ENCODE results near the gene KRT20. TPM values are rescaled to one million over a fixed set of nuclear protein-coding genes. Genes with fewer than 3 reads are reported as not detected.
"Not testable (repeated sequence)": the region's sequence is repeated elsewhere in the genome, so short reads cannot be mapped to it uniquely, and the experiment has no call there.

The KRT20 gene
- total and polyA plus RNA-seq, 7 donors: 0.08 to 0.35 (median 0.21) TPM; not detected in 4

DNA sequence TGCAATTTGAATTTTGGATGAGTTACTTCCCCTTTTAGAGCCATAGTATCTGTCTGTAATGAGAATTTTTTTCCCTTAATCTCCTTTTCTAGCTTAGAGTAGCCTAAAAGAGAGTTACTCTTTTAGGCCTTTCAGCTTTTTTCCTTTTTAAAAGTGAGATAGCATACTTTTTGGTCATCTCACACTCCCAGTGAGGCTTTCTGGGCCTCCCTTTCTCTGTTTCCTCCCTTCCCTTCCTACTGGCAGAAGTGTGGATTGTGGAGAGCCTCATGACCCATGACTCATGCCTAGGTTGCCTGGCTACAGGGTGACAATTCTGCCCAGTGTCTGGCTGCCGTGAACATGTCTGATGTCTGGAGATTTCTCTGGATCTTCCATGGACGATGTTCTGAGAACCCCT is 37.2 kb upstream of the KRT20 start:
- Histone ChIP-seq H3K27ac (no peak overlapping the region), H3K27me3 (ENCODE audit: insufficient read depth in 3 of 3, low read length in 2 of 3) (no peaks in the 10 kb centered on the region), H3K4me1 (no peaks in the 10 kb centered on the region), H3K9me3 (no peaks in the 10 kb centered on the region), H3K36me3 (ENCODE audit: insufficient read depth in 1 of 2, low read depth in 1 of 2) (no peaks in the 10 kb centered on the region), H3K4me3 (no peak overlapping the region)
- intact Hi-C loops (cut with DNase I): no loop called here
- peak in 1 of 2 donors; percentile 42 for DNase-seq
- TF ChIP-seq, protein P1, sequence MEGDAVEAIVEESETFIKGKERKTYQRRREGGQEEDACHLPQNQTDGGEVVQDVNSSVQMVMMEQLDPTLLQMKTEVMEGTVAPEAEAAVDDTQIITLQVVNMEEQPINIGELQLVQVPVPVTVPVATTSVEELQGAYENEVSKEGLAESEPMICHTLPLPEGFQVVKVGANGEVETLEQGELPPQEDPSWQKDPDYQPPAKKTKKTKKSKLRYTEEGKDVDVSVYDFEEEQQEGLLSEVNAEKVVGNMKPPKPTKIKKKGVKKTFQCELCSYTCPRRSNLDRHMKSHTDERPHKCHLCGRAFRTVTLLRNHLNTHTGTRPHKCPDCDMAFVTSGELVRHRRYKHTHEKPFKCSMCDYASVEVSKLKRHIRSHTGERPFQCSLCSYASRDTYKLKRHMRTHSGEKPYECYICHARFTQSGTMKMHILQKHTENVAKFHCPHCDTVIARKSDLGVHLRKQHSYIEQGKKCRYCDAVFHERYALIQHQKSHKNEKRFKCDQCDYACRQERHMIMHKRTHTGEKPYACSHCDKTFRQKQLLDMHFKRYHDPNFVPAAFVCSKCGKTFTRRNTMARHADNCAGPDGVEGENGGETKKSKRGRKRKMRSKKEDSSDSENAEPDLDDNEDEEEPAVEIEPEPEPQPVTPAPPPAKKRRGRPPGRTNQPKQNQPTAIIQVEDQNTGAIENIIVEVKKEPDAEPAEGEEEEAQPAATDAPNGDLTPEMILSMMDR (IDR thresholded peaks at IDR 0.05): no peak
- peak in 3 of 4 donors; percentile 49 to 61 (median 56) for ATAC-seq
- WGBS, 3 donors: 45 to 68% (median 64%) methylated on average over 2 of the region's 2 CpGs

DNA sequence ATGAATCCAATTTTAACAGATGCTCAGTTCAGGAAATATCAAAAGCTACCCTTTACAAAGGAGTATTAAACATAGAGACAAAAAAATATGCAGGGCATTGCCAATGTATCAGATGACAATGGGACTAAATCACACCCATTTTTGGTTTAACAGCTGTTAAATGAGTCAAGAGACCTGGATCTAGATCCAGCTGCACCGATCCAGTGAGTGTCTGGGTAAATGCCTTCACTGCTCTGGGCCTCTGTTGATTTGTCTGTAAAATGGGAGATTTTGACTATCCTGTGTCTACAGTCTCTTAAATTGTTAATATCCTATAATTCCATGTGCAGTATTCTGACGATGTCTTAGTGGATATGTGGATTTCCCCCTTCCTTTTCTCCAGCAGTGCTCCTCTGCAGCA is 36.0 kb upstream of the KRT20 start:
- WGBS, 3 donors: 36 to 48% (median 47%) methylated on average over 2 of the region's 2 CpGs

DNA sequence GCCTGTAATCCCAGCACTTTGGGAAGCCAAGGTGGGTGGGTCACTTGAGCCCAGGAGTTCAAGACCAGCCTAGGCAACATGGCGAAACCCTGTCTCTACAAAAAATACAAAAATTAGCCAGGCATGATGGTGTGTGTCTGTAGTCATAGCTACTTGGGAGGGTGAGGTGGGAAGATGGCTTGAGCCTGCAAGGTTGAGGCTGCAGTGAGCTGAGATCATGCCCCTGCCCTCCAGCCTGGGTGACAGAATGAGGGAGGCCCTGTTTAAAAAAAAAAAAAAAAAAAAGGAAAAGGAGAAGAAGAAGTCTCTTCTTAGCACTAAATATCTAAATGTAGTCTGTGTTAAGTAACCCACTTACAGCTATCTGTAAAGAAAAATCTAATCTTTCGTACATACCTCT is 32.1 kb upstream of the KRT20 start:
- H3K4me1 ChIP-seq; H3K27me3 ChIP-seq (ENCODE audit: insufficient read depth in 3 of 3, low read length in 2 of 3); H3K9me3 ChIP-seq; H3K27ac ChIP-seq; H3K36me3 ChIP-seq (ENCODE audit: insufficient read depth in 1 of 2, low read depth in 1 of 2); DNase-seq; H3K4me3 ChIP-seq; ATAC-seq; intact Hi-C loops (cut with DNase I): not testable (repeated sequence)
- 97 to 99% (median 97%) methylated on average over 2 of the region's 2 CpGs for WGBS, 3 donors

More for the DNA sequence above, 36.0 kb upstream of the KRT20 start:
- ATAC-seq: no peak
- TF ChIP-seq, protein P1 (IDR thresholded peaks at IDR 0.05): no peak
- H3K4me3 ChIP-seq: no peak overlapping the region
- no peaks in the 10 kb centered on the region for H3K36me3 ChIP-seq (ENCODE audit: insufficient read depth in 1 of 2, low read depth in 1 of 2)
- H3K27me3 ChIP-seq (ENCODE audit: insufficient read depth in 3 of 3, low read length in 2 of 3): no peaks in the 10 kb centered on the region
- no peak overlapping the region for H3K27ac ChIP-seq
- H3K9me3 ChIP-seq: no peaks in the 10 kb centered on the region
- H3K4me1 ChIP-seq: no peaks in the 10 kb centered on the region
- intact Hi-C loops (cut with DNase I): no loop called here
- DNase-seq: no peak

DNA sequence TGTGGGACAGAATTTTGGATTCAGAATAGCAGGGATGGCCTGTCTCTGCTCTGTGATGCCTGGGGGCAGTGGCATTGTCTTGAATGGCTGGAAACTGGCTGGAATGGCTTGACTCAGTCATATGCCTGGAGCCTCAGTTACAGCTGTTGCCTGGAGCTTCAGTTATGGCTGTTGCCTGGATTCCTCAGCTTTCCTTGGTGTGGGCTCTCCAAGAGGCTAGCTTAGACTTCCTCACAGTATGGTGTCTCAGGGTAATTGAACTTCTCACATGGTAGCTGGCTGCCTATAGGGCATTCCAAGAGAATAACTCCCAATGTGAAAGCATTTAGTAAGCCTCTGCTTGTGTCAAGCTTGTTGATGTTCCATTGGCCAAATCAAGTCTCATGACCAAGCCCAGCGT is 31.3 kb upstream of the KRT20 start:
- Histone ChIP-seq H3K4me1 (no peaks in the 10 kb centered on the region), H3K9me3 (no peaks in the 10 kb centered on the region), H3K27me3 (ENCODE audit: insufficient read depth in 3 of 3, low read length in 2 of 3) (no peaks in the 10 kb centered on the region), H3K27ac (no peak overlapping the region), H3K4me3 (no peak overlapping the region), H3K36me3 (ENCODE audit: insufficient read depth in 1 of 2, low read depth in 1 of 2) (no peaks in the 10 kb centered on the region)
- ATAC-seq (no peak), DNase-seq (no peak)
- WGBS, 3 donors: 39 to 48% (median 44%) methylated on average over 1 of the region's 1 CpG
- TF ChIP-seq, protein P1 (IDR thresholded peaks at IDR 0.05): no peak
- intact Hi-C loops (cut with DNase I): no loop called here

DNA sequence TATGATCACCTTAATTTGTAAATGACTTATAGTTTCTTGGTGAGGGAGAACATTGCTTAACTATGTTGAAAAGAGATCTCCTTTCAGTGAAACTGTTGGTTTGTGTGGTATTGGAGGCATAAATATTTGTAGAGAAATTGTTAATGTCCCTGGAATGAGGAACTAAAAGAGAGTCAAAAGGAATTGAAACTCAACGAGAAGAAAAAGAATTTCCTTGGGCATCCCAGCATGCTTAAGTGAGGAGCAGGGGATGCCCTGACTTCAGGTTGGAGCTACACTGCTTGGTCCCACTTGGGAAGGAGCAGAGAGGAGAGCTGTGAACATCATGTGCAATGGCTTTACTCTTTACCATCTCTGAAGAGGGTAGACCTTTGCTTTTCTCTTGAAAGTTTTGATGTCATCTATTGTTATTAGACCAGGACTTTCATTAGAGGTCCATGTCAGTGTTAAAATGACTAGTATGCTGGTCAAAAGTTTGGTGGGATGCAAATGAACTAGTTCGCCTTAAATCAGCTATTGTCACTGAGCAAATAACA is 30.7 kb upstream of the KRT20 start:
- DNase-seq (no peak), ATAC-seq (no peak)
- TF ChIP-seq, protein P1 (IDR thresholded peaks at IDR 0.05): no peak
- intact Hi-C loops (cut with DNase I): no loop called here
- H3K27ac ChIP-seq: peak overlapping the region; percentile 39
- no peaks in the 10 kb centered on the region for H3K36me3 ChIP-seq (ENCODE audit: insufficient read depth in 1 of 2, low read depth in 1 of 2)
- no peak overlapping the region for H3K4me3 ChIP-seq
- H3K27me3 ChIP-seq (ENCODE audit: insufficient read depth in 3 of 3, low read length in 2 of 3): no peaks in the 10 kb centered on the region
- WGBS, 3 donors: 75 to 86% (median 76%) methylated on average over 2 of the region's 2 CpGs
- H3K4me1 ChIP-seq: peaks cover 3% of the 10 kb centered on the region
- no peaks in the 10 kb centered on the region for H3K9me3 ChIP-seq
